ENCODE data around the gene MYO5B. TPM values are rescaled to one million over a fixed set of nuclear protein-coding genes. Genes with fewer than 3 reads are reported as not detected.
"Not testable (repeated sequence)": the region's sequence is repeated elsewhere in the genome, so short reads cannot be mapped to it uniquely, and the experiment has no call there.

Gene MYO5B
- polyA plus RNA-seq, 3 donors, result 29.0 to 34.5 (median 29.5) TPM

DNA sequence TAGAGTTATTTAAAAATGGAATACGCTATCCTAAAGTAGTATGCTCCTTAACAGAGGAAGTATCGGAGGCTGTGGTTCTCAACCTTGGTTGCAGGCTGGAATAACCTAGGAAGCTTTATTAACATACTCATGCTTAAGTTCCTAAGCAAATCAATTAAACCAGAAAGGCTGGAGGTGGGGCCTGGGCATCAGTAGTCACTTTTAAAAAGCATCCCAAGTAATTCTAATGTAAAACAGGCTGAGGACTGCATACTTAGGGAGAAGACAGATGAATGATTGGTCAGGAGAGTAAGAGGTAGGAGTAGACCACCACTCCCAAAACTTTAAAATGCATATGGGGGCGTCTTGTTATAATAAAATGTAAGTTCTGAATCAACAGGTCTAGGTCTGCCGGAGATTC lies 396.9 kb downstream of the MYO5B start:
- no peak for DNase-seq

DNA sequence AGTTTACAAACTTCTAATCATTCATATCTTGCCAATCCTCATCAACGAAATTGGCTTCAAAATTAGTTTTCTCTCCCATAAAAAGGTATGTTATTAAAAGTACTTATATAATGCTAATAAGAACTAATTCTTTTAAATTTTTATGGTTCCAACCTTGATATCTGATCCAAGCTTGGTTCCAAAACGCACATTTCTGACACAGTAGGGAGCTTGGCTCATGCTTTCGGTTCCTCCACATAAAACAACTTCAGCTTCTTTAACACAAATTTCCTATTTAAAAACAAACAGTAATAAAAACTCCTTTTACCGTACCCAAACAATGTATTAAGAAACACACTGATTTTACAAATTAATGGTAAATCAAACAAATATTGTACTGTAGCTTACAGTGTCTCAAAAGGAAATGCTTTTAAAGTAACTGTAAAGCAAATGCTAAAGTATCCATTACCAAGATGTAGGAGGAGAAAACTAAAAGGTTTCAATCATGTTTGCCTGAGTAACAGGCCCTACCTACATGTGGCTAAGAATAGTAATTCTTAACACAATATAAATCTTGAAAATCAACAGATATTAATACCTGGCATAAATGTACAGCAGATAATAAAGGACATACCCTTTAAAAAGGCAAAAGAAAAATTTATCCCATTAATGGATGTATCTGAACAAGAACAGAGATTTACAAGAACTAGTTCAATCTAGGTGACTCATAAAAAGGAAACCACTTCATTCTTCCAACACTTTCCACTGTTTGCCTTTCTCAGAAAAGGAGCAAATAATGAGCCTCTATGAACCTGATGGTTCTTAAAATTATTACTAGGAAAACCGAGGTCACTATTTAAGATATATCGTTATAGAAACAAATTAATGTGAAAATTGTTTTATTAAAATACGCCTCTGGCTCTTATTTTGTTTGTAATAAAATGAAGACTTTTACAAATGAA lies 399.1 kb downstream of the MYO5B start:
- no peak for DNase-seq

DNA sequence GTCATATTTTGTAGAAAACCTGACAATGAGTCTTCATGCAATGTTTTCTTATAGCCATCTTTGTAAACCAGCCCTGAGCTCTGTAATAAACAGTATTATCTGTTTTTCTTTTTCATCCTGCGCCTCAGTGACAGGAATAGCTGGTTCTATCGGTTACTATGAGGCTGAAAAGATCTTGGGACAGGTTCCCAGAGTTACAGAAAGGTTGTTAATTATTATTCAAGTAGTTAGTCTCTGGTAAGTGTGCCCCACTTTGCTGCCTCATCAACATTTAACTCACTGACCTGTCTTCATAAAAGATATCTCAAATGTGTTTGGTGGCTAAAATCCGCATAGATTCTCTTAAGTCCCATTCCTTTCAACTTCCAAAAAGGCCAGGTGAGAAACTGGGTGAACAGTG lies 400.2 kb downstream of the MYO5B start:
- no peak for DNase-seq

DNA sequence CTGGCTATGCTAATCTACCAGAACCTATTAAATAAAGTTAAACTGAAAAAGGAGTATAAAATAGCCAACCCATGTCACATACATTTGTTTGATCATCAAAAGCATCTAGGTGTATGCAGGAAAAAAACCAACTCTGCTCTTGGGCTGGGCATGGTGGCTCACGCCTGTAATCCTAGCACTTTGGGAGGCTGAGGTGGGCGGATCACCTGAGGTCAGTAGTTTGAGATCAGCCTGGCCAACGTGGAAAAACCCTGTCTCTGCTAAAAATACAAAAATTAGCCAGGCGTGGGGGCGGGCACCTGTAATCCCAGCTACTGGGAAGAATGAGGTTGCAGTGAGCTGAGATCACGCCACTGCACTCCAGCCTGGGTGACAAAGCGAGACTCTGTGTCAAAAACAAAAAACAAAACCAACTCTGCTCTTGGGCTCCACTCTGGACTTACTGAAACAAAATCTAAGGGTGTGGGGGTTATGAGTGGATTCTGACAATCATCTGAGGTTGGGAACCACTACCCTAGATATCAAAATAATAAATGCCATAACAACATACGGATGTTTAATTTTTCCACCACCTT lies 405.3 kb downstream of the MYO5B start:
- not testable (repeated sequence) for DNase-seq

DNA sequence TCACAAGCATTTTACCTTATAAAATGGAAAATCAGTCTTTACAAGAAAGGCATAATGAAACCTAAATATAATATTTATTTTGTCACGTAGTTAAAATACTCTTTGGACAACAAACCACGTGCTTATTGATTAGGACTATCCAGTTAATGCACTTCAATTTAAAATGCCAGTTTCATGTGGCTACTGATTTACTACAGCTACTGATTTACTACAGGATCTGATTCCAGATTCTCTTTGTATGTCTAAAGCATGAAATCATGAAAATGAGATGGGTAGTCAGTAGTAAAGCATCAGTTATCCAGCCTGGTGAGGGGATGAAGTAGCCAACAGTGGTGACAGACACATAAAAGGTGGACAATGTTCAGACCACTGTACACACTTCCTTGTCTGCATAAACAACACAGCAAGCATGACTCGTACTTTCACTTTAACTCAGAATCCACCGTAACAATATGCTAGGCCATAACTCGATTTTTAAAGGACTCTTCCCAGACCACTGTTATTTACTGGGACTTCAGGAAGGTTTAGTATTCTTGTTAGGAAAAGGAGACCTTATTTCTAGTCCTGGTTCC lies 406.5 kb downstream of the MYO5B start:
- DNase-seq, result no peak

DNA sequence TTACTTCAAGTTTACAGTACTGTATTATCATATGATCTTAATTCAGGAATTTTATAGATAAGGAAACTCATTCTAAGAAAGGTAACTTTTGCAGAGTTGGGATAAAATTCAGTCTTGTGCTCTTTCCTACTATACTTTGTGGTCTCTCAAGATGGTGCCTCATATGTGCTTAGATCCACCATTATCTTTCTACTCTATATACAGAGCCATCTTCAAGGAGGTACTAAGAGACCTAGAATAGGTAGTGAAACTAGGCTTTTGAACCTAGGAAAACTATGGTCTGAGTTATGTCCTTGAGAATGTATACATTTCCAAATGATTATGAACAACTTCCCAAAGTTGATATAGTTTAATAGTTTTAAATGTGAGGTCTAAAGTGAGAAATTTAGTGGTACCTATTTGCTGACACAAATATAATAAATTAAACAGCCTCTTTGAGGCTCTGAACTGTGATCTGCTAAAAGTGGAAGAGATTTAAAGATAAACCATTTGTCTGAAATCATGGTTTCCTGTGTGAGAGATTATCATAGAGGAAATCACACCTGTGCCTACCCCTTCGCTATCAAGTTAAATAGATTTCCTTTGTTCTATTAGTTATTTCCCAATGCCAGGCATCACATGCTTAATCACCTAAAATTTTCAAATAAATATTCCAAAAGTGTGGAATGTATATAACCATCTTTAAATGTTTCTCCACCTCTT lies 408.8 kb downstream of the MYO5B start:
- no peak for DNase-seq

DNA sequence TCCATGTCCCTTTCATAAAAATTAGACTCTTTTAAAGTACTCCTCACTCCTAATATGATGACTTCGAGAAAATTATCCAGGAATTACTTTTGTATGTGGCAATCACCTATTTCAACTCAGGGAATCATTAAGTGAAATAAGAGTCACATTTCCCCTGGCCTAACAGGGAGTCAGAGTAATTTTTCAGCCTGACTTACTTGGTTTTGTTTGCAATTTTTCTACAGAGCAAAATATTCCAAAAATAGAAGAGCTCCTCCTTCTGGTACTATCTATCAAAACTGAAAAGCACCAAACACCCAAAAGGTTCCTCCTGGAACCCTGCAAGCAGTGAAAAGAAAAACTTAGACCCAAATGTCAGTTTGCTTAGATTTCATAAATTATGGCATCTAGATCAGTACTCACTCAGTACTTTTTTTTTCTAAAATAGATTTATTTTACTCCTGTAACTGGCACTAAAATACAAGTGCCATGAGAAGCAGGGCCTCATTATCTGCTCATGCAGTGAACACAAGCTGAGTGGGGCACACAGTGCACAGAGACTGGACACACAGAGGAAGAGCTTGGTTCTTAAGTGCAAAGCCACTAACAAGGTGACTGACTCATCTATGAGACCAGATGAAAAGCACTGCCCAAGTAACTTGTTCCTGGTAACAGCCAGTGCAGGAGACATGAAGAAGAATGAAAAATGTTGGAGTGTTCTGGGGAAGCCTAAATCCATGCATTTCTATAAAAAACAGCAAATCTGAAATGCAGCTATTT lies 410.3 kb downstream of the MYO5B start:
- no peak for DNase-seq

DNA sequence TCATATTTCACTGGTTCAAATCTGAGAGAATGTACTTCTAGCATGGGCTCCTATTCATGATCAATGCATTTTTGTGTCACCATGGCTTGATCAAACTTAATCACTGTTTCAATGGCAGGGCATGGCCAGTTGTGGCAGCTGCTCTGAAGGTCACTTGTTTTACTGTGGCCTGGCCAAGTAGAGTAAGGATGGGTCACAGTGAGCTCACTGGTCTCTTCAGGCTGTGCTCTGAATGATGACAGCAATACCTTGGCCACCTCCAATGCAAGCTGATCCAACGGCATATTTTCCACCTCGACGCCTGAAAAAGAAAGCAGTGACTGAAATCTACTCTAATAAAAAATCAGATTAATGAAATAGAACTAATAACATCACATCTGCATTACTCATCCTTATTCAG lies 411.3 kb downstream of the MYO5B start:
- DNase-seq, result not testable (repeated sequence)

DNA sequence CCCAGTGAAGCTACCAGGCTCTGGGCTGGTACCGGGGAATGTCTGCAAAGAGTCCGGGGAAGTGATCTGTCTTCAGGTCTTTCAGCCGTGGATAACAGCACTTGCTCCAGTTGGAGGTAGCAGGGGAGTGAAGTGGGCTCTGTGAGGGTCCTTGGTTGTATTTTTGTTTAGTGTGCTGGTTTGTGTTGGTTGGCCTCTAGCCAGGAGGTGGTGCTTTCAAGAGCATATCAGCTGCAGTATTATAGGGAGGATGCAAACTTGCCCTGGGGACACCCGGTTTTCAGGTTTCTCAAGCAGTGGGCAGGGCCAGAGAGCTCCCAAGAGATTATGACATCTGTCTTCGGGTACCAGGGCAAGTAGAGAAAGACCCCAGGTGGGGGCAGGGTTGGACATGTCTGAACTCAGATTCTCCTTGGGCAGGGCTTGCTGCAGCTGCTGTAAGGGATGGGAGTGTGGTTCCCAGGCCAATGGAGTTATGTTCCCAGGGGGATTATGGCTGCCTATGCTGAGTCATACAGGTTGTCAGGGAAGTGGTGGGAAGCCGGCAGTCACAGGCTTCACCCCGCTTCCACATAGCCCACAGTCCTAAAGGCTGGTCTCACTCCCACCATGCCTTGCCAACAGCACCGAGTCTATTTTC lies 416.0 kb downstream of the MYO5B start:
- DNase-seq, result no peak

Other genes with a start within 250 kb of the MYO5B start
- 1 to 10 TPM; 3.8 to 5.8 (median 4.1) TPM for gene CFAP53, start 71.3 kb upstream of the MYO5B start, polyA plus RNA-seq (ENCODE audit: insufficient read length in 3 of 3)
- gene MBD1, start 86.4 kb upstream of the MYO5B start, polyA plus RNA-seq (ENCODE audit: insufficient read length in 3 of 3), result 10 to 100 TPM; 74.6 to 89.7 (median 78.8) TPM
- 10 to 100 TPM; 85.5 to 96.0 (median 91.6) TPM for gene CXXC1, start 92.5 kb upstream of the MYO5B start, polyA plus RNA-seq (ENCODE audit: insufficient read length in 3 of 3)
- gene SKA1, start 179.9 kb upstream of the MYO5B start, polyA plus RNA-seq (ENCODE audit: insufficient read length in 3 of 3), result 1 to 10 TPM; 6.8 to 7.1 (median 7.0) TPM